ENCODE measurements around the gene C19orf53.

DNA sequence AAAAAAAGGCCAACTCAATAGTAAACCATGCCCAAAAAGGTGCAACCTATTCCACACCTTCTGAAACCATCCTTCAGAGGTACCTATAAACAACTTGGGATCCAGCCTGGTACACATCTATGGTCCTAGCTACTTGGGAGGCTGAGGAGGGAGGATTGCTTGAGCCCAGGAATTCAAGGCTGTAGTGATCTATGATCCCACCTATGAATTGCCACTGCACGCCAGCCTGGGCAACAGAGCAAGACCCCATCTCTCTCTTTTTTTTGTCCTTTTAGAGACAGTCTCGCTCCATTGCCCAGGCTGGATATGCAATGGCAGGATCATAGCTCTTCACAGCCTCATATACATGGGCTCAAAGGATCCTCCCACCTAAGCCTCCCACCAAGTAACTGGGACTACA lies 47.0 kb downstream of the C19orf53 start:
- TF ChIP-seq, protein P1, sequence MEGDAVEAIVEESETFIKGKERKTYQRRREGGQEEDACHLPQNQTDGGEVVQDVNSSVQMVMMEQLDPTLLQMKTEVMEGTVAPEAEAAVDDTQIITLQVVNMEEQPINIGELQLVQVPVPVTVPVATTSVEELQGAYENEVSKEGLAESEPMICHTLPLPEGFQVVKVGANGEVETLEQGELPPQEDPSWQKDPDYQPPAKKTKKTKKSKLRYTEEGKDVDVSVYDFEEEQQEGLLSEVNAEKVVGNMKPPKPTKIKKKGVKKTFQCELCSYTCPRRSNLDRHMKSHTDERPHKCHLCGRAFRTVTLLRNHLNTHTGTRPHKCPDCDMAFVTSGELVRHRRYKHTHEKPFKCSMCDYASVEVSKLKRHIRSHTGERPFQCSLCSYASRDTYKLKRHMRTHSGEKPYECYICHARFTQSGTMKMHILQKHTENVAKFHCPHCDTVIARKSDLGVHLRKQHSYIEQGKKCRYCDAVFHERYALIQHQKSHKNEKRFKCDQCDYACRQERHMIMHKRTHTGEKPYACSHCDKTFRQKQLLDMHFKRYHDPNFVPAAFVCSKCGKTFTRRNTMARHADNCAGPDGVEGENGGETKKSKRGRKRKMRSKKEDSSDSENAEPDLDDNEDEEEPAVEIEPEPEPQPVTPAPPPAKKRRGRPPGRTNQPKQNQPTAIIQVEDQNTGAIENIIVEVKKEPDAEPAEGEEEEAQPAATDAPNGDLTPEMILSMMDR (IDR thresholded peaks at IDR 0.05), result no peak
- TF ChIP-seq POLR2A (IDR thresholded peaks at IDR 0.05), result no peak
